Gastrocnemius medialis (tissue), 4 donors: Measurements from ENCODE around the gene CD5L. TPM values are rescaled to one million over a fixed set of nuclear protein-coding genes. Genes with fewer than 3 reads are reported as not detected.

Experiments used
- ATAC-seq, 2 donors: fragments of 150-250 bp; one replicate each; pipeline ENCODE4 v1.9.1; 2016
- DNase-seq, 2 donors: peaks; one replicate each; pipeline ENCODE4 v3.0.0-alpha.2; 2019
- H3K27ac ChIP-seq, 4 donors: fragments of 200-600 bp; sonication (generic); 1 replicate in 1 of 4; 2 replicates in 3 of 4; pipeline ENCODE4 v1.5.1; 2016 to 2018; ENCODE audit warnings: mild to moderate bottlenecking in 2 of 4, moderate library complexity in 1 of 4
- H3K27me3 ChIP-seq, 3 donors: fragments of 200-600 bp; sonication (generic) in 2 of 3; 1 replicate in 1 of 3; 2 replicates in 2 of 3; pipeline versions ENCODE4 v1.5.1 to v1.6.0; 2016 to 2019; ENCODE audit warnings: mild to moderate bottlenecking in 1 of 3, moderate library complexity in 1 of 3
- H3K36me3 ChIP-seq, 2 donors: fragments of 200-600 bp; sonication (generic) in 1 of 2; one replicate each; pipeline ENCODE4 v1.5.1; 2017 to 2018
- H3K4me1 ChIP-seq, 2 donors: fragments of 200-600 bp; sonication (generic) in 1 of 2; one replicate each; pipeline ENCODE4 v1.5.1; 2016 to 2017; ENCODE audit warnings: mild to moderate bottlenecking in 2 of 2
- H3K4me3 ChIP-seq, 4 donors: fragments of 200-600 bp; sonication (generic) in 3 of 4; 1 replicate in 1 of 4; 2 replicates in 3 of 4; pipeline ENCODE4 v1.5.1; 2016 to 2019; ENCODE audit warnings: mild to moderate bottlenecking in 2 of 4
- H3K9me3 ChIP-seq, 3 donors: fragments of 200-600 bp; sonication (generic) in 2 of 3; 1 replicate in 1 of 3; 2 replicates in 2 of 3; pipeline ENCODE4 v1.5.1; 2016 to 2019
- CTCF ChIP-seq, 5 experiments: fragments of 450-650 bp in 3 of 5; fragments of 200-600 bp in 2 of 5; sonication (generic) in 2 of 5; IDR thresholded peaks in 4 of 5; conservative IDR thresholded peaks in 1 of 5; 1 replicate in 4 of 5; 2 replicates in 1 of 5; pipeline ENCODE4 v1.5.1; 2016 to 2019; ENCODE audit warnings: antibody characterized with exemption in 5 of 5, mild to moderate bottlenecking in 3 of 5, moderate library complexity in 3 of 5
- POLR2A ChIP-seq, 2 donors: fragments of 450-650 bp; IDR thresholded peaks; one replicate each; pipeline ENCODE4 v1.6.1; 2017; ENCODE audit warnings: antibody characterized with exemption in 2 of 2, mild to moderate bottlenecking in 2 of 2, moderate library complexity in 2 of 2
- in situ Hi-C, 4 donors: fragments of 200-750 bp; cut with MboI; loops; one replicate each; pipeline versions ENCODE4 v1.15.0 to v1.8.0; 2017; ENCODE audit warnings: low sequenced_read_pairs in 4 of 4
- intact Hi-C: fragments of 100-400 bp; cut with DNase I; formaldehyde crosslinking; loops from one replicate; pipeline ENCODE4 v1.15.1; 2023; ENCODE audit warnings: low total_unique reads
- total RNA-seq, 4 donors: library from RNA; depleted of rRNA; stranded (reverse); fragments of >200 nt; gene quantifications; one replicate each; pipeline versions ENCODE4 v1.1.0 to v1.2.3, GENCODE V29; 2016

CD5L gene
- total RNA-seq, 4 donors from 2014 or later = not detected

GRCh38 chr1:157819896-157820295, 21.7 kb downstream of the CD5L start, which contains the start of gene FCRL1:
TSS of gene FCRL1 (minus strand) at chr1:157820120. CDS start at chr1:157820037, 83 bp downstream.
- Histone ChIP-seq H3K27ac (no peak within 1 kb of the TSS), H3K4me1 (no peaks in the 10 kb centered on the region), H3K4me3 (no peak within 1 kb of the TSS), H3K9me3 (no peaks in the 10 kb centered on the region), H3K27me3 (no peaks in the 10 kb centered on the region), H3K36me3 (no peaks in the 10 kb centered on the region)
- no peak for TF ChIP-seq POLR2A (IDR thresholded peaks at IDR 0.05)
- no peak for TF ChIP-seq CTCF (IDR thresholded peaks at IDR 0.05 in 4 of 5, conservative IDR thresholded peaks at IDR 0.05 in 1 of 5)
- ATAC-seq (no peak), DNase-seq (no peak)
- in situ Hi-C loops = no loop called here
- intact Hi-C loops = no loop called here

- ATAC-seq (no peak), DNase-seq (no peak)
- intact Hi-C loops (no loop called here), in situ Hi-C loops (no loop called here)
- TF ChIP-seq CTCF (IDR thresholded peaks at IDR 0.05 in 4 of 5, conservative IDR thresholded peaks at IDR 0.05 in 1 of 5) (no peak), POLR2A (IDR thresholded peaks at IDR 0.05) (no peak)
- Histone ChIP-seq H3K27me3 (no peaks in the 10 kb centered on the region), H3K9me3 (no peaks in the 10 kb centered on the region), H3K4me1 (no peaks in the 10 kb centered on the region), H3K4me3 (no peak overlapping the region), H3K36me3 (no peaks in the 10 kb centered on the region), H3K27ac (no peak overlapping the region)
These were observed 22.4 kb downstream of the CD5L start for GRCh38 chr1:157819215-157819614.

GRCh38 chr1:157813269-157813668, 28.3 kb downstream of the CD5L start:
- Histone ChIP-seq H3K9me3 (peaks cover 0 to 5% (median 0%) of the 10 kb centered on the region in 3 donors), H3K27ac (no peak overlapping the region), H3K36me3 (no peaks in the 10 kb centered on the region), H3K27me3 (no peaks in the 10 kb centered on the region), H3K4me1 (no peaks in the 10 kb centered on the region), H3K4me3 (no peak overlapping the region)
- intact Hi-C loops (no loop called here), in situ Hi-C loops (no loop called here)
- ATAC-seq (no peak), DNase-seq (no peak)
- TF ChIP-seq POLR2A (IDR thresholded peaks at IDR 0.05) (no peak), CTCF (IDR thresholded peaks at IDR 0.05 in 4 of 5, conservative IDR thresholded peaks at IDR 0.05 in 1 of 5) (no peak)

GRCh38 chr1:157806431-157807149, 35.0 kb downstream of the CD5L start:
- DNase-seq (no peak), ATAC-seq (no peak)
- Histone ChIP-seq H3K4me3 (no peak overlapping the region), H3K9me3 (no peaks in the 10 kb centered on the region), H3K4me1 (no peaks in the 10 kb centered on the region), H3K27me3 (no peaks in the 10 kb centered on the region), H3K36me3 (no peaks in the 10 kb centered on the region), H3K27ac (no peak overlapping the region)
- TF ChIP-seq CTCF (IDR thresholded peaks at IDR 0.05 in 4 of 5, conservative IDR thresholded peaks at IDR 0.05 in 1 of 5) (no peak), POLR2A (IDR thresholded peaks at IDR 0.05) (no peak)
- in situ Hi-C loops (no loop called here), intact Hi-C loops (no loop called here)
